Measurements from ENCODE around the gene CCL5. TPM values are rescaled to one million over a fixed set of nuclear protein-coding genes. Genes with fewer than 3 reads are reported as not detected.

Gene CCL5
- total RNA-seq: 0.38 and 0.39 TPM in 2 replicates

DNA sequence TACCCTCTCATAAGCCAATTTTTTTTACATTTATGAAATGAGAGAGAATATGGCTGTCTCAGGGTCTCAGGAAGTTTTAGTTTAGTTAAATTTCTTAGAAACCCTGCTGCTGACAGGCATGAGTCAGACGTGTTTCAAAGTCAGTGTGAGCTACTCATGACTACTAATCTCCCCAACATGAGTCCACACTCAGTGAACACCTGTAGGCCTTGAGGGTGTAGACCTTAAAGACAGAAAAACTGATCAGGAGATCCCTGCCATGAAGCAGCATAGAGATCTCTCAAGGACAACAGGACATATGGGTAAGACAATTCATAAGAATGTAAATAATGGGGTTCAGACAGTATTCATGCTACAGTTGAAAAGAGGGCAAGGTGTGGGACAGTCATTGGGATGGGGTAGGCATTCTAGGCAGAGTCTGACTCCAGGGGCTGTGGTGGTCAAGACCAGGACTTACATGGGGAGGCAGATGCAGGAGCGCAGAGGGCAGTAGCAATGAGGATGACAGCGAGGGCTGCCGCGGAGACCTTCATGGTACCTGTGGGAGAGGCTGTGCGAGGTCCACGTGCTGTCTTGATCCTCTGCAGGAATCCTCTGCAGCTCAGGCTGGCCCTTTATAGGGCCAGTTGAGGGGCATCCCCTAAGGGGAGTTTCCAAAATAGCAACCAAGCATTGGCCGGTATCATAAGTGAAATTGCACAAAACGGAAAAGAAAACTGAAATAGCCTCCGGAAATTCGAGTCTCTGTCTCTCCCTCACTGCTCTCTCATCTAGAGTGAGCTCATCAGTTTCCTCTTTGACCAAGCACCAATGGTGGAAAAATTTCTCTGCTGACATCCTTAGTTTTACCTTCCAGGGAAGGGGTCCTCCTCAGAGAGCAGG lies at the start of gene CCL5:
Gene CCL5, minus strand, starts transcription at position 588 of the 882 bp plus-strand sequence.
- peak; percentile 73 to 93 for DNase-seq (ENCODE audit: low read depth in 2 of 2)

GRCh38 chr17:35927714-35928113 lies 47.6 kb upstream of the CCL5 start:
- no peak for DNase-seq (ENCODE audit: low read depth in 2 of 2)

DNA sequence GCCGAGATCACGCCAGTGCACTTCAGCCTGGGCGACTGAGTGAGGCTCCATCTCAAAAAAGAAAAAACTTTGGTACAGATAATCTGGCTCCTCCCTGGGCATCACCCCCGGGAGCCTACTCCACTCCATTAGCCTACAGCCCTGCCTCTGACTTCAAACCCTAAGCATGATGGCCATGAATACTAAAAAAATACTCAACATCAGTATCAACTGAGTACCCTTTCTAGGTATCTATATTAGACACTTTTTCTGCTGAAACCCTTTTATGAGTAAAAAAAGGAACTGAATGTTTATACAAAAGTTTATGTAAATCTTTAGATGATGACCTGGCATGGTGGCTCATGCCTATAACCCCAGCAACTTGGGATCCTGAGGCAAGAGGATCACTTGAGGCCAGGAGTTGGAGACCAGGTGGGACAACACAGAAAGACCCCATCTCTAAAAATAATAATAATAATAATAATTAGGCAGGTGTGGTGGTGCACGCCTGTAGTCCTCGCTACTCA lies 43.5 kb upstream of the CCL5 start:
- no peak for DNase-seq (ENCODE audit: low read depth in 2 of 2)

DNA sequence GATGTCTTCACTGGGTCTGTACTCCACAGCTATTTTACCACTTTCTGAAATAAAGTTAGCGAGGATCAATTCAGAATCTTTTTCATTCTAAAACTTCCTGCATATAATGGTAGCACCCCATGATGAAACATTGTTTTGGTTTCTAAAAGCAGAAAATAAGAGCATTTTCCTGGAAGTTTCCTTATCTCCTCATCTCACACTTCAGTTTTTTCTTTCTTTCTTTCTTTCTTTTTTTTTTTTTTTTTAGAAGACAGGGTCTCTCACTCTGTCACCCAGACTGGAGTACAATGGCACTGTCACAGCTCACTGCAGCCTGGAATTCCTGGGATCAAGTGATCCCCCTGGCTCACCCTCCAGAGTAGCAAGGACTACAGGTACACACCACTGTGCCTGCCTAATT lies 40.1 kb upstream of the CCL5 start:
- no peak for DNase-seq (ENCODE audit: low read depth in 2 of 2)

DNA sequence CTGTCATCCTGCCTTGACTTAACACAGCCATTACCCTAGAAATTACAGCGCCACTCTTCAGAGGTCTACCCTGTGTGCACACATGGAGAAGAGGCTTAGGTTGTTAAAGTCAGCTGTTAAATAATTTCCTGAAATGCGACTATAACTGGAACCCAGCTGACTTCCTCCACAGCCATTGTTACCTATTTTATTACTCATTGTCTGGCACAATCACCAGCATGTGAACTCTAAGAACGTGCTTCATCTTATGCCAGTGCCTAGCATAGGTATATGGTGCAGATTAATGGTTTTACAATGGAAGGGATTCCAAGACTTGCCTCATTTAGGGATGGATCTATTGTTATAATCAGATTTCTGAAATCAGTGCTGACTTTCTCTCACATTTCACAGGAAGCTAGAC lies 38.5 kb upstream of the CCL5 start:
- peak; percentile 73 to 82 for DNase-seq (ENCODE audit: low read depth in 2 of 2)

GRCh38 chr17:35917519-35918213 lies 37.5 kb upstream of the CCL5 start:
- no peak for DNase-seq (ENCODE audit: low read depth in 2 of 2)

GRCh38 chr17:35915153-35915964 lies 35.2 kb upstream of the CCL5 start:
- no peak for DNase-seq (ENCODE audit: low read depth in 2 of 2)

- no peak for DNase-seq (ENCODE audit: low read depth in 2 of 2)
Measured at GRCh38 chr17:35914354-35914753, 34.2 kb upstream of the CCL5 start.

- DNase-seq (ENCODE audit: low read depth in 2 of 2): no peak
Measured at GRCh38 chr17:35913609-35914008, 33.4 kb upstream of the CCL5 start.

DNA sequence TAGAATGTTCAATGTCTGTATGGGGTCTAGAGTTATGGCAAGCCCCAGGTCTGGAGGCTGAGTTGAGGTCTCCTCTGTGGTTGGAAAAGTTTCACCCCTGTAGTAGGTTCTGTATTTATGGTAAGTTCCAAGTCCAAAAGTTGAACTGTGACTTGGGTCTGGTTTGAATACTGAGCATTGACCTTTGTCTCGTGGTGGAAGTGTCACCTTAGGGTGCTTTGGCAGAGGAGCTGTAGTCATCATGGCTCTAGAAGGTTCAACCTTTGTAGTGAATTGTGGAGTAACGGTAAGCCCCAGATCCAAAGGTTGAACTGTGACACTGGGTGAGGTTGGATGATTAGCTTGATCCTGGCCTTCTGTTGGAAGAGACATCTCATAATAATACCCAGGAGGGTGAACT lies 32.8 kb upstream of the CCL5 start:
- DNase-seq (ENCODE audit: low read depth in 2 of 2): no peak

- DNase-seq (ENCODE audit: low read depth in 2 of 2): no peak
Measured at GRCh38 chr17:35912339-35912912, 32.3 kb upstream of the CCL5 start.

DNA sequence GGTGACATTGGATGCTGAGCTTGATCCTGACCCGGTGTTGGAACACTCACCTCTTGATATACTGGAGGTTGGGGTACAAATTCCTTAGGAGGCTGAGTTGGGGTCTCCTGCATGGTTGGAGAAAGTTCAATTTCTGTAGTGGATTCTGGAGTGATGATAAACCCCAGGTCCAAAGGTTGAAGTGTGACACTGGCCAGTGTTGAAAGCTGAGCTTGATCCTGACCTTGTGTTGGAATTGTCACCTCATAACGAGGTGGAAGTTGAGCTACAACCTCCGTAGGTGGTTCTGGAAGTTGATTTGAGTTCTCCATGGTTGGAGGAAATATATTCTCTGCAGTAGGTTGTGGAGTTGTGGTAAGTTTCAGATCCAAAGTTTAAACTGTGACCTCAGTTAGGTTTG lies 29.2 kb upstream of the CCL5 start:
- no peak for DNase-seq (ENCODE audit: low read depth in 2 of 2)

- no peak for DNase-seq (ENCODE audit: low read depth in 2 of 2)
Measured at GRCh38 chr17:35907691-35908090, 27.5 kb upstream of the CCL5 start.

DNA sequence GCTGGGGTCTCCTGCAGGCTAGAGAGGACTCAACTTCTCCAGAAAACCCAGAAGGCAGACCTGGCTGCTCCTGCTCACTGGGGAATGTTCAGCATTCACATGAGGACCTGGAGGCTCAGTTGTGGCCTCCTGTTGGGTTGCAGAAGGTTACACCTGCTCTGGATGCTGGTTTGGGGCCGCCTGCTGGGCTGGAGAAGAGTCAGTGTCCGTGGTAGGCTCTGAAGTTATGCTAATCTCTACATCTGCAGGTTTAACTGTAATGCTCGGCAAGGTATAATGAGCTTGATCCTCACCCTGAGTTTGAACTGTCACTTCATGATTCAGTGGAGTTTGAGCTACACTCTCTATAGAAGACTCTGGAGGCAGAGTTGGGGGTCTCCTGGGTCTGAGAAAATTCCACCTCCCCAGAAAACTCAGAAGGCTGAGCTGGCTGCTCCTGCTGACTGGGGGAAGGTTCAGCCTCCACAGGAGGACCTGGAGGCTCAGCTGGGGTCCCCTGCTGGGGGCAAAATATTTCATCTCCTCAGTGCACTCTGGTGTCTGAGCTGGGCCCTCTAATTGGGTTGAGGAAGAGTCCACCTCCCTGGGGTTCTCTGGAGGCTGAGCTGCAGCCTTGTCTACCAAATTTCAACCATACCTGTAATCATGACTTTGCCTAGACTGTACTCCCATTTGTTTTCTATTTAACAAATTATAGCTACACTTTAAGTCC lies 26.9 kb upstream of the CCL5 start:
- no peak for DNase-seq (ENCODE audit: low read depth in 2 of 2)

- DNase-seq (ENCODE audit: low read depth in 2 of 2): no peak
Measured at GRCh38 chr17:35906191-35906925, 26.2 kb upstream of the CCL5 start.

- no peak for DNase-seq (ENCODE audit: low read depth in 2 of 2)
Measured at GRCh38 chr17:35903451-35903850, 23.3 kb upstream of the CCL5 start.

- DNase-seq (ENCODE audit: low read depth in 2 of 2): no peak
Measured at GRCh38 chr17:35901631-35902175, 21.5 kb upstream of the CCL5 start.

- peak in 1 of 2 donors; percentile 37 for DNase-seq (ENCODE audit: low read depth in 2 of 2)
Measured at GRCh38 chr17:35900708-35901480, 20.7 kb upstream of the CCL5 start.

DNA sequence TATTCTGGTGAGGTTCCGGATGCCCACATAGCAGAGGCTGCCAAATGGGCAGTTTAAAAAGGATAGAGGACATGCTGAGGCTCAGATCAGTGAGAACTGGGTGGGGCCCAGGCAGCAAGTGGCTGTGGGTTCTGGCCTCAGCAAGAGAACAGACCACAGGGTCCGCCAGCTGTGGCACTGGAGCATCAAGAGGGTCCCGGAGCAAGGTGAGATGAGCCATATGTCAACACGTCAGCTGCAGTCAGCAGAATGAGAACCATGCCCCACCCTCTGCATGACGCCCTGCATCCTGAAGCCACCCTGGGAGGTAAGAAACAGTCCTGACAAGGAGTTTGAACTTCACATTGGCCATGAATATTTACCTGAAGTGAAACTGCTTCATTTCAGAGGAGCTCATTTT lies 20.1 kb upstream of the CCL5 start:
- no peak for DNase-seq (ENCODE audit: low read depth in 2 of 2)
